Measurements from ENCODE around the gene ZNF236. TPM values are rescaled to one million over a fixed set of nuclear protein-coding genes. Genes with fewer than 3 reads are reported as not detected.

The ZNF236 gene
- total RNA-seq, 1 donor = 11.6 TPM

DNA sequence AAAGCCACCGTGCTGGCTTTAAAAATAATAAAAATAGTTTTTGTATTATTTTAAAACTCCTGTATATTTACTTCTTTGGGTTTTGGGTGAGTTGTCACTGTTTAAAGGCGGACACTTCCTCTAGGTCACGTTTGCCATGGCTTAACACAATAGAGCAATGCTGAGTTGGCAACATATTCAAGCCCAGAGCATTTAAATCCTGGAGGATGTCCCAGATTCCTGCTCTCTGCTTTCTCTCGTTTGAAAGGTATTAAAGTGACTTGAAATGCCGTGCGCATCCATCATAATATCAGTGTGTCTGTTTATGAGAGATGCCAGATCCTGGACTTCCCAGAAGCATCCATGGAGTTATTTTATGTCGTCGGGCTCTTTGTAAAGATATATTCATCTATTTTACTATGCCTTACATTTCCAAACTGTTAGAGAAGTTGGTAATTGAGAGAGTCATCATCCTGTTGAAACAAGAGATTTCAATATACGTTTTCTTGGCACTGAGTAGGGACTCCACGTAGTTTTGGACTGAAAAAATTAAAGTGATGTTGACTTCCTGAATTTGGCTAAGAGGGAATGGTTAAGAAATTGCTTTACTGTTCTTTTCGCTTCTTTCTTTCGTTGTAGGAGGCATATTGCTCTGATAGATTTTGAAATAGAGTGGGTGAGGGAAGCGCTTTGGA, 150.6 kb downstream of the ZNF236 start:
- no peak overlapping the region for H3K27ac ChIP-seq (ENCODE audit: low read depth, low read length)
- H3K79me2 ChIP-seq (ENCODE audit: insufficient read depth, low read length) = no peaks in the 10 kb centered on the region
- no peaks in the 10 kb centered on the region for H3K27me3 ChIP-seq (ENCODE audit: insufficient read depth, low read length)
- peaks cover 11% of the 10 kb centered on the region for H3K36me3 ChIP-seq (ENCODE audit: insufficient read depth, low read length)
- peak; percentile 31 for DNase-seq (ENCODE audit: insufficient read length, low spot score, missing footprints)
- no peaks in the 10 kb centered on the region for H4K20me1 ChIP-seq (ENCODE audit: insufficient read depth, low read length)
- TF ChIP-seq, protein P1, sequence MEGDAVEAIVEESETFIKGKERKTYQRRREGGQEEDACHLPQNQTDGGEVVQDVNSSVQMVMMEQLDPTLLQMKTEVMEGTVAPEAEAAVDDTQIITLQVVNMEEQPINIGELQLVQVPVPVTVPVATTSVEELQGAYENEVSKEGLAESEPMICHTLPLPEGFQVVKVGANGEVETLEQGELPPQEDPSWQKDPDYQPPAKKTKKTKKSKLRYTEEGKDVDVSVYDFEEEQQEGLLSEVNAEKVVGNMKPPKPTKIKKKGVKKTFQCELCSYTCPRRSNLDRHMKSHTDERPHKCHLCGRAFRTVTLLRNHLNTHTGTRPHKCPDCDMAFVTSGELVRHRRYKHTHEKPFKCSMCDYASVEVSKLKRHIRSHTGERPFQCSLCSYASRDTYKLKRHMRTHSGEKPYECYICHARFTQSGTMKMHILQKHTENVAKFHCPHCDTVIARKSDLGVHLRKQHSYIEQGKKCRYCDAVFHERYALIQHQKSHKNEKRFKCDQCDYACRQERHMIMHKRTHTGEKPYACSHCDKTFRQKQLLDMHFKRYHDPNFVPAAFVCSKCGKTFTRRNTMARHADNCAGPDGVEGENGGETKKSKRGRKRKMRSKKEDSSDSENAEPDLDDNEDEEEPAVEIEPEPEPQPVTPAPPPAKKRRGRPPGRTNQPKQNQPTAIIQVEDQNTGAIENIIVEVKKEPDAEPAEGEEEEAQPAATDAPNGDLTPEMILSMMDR (IDR thresholded peaks at IDR 0.05; ENCODE audit: extremely low read depth, low read depth, low read length) = no peak
- no peak overlapping the region for H3K4me2 ChIP-seq (ENCODE audit: insufficient read depth, low read length)
- H3K4me1 ChIP-seq (ENCODE audit: insufficient read depth, low read length) = no peaks in the 10 kb centered on the region
- no peaks in the 10 kb centered on the region for H3K9me3 ChIP-seq (ENCODE audit: low read depth, low read length)
- H2AFZ ChIP-seq (ENCODE audit: low read length) = no peak overlapping the region
- H3K4me3 ChIP-seq (ENCODE audit: insufficient read depth, low read length) = no peak overlapping the region

DNA sequence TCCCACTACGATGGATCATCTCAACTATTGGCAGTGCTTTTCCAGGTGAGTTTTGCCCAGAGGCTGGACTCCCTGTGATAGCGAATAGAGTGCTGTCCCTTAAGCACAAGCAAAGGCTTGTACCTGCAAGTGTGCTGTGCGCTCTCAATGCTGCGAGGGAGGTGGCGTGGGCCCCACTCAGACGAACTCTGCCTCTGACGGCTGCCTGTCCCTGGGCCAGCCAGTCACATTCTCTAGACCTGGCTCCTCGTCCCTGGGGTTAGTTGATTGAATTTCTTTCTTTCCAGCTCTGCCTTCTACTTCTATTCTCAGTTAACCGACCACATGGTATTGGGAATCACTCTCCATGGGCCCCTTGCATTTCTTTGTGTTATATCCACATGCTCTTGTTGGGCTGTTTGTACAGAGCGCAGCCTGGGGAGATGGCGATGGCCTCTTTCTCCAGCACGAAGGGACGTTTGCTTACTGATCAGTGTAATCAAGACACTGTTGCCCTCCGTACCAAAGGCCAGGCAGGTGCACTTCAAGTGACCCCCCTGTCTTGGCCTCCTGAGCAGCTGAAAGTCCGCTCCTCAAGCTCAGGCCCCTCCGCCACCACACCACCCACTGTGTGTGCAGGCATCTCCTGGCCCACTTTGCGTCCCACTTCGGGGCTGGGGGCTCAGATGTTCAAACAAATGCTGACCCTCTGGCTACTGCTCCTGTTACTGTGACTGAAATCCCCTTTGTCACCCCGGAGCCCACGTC, 151.3 kb downstream of the ZNF236 start:
- Histone ChIP-seq H3K9me3 (ENCODE audit: low read depth, low read length) (no peaks in the 10 kb centered on the region), H4K20me1 (ENCODE audit: insufficient read depth, low read length) (no peaks in the 10 kb centered on the region), H3K4me2 (ENCODE audit: insufficient read depth, low read length) (no peak overlapping the region), H3K36me3 (ENCODE audit: insufficient read depth, low read length) (peaks cover 7% of the 10 kb centered on the region), H3K4me1 (ENCODE audit: insufficient read depth, low read length) (no peaks in the 10 kb centered on the region), H3K27me3 (ENCODE audit: insufficient read depth, low read length) (no peaks in the 10 kb centered on the region), H3K79me2 (ENCODE audit: insufficient read depth, low read length) (no peaks in the 10 kb centered on the region), H3K27ac (ENCODE audit: low read depth, low read length) (no peak overlapping the region), H2AFZ (ENCODE audit: low read length) (no peak overlapping the region), H3K4me3 (ENCODE audit: insufficient read depth, low read length) (no peak overlapping the region)
- no peak for DNase-seq (ENCODE audit: insufficient read length, low spot score, missing footprints)
- TF ChIP-seq, protein P1 (IDR thresholded peaks at IDR 0.05; ENCODE audit: extremely low read depth, low read depth, low read length) = no peak

DNA sequence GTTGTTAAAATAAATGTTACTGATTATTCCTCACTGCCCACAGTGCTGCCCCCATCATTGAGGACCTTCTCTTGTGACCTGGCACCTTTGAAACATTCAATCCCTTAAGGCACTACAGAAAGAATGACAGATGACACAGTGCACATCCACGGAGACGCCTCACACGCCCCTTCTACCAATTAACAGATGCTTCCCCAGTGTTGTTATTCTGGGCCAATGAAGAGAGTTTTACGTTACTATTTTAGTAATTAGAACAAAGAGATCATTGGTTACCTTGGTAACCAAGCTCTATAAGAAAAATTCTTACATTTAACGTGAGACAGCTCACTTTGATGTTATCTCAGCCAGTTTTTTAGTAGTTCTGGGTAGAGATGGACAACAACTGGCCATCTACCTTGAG, 152.0 kb downstream of the ZNF236 start:
- Histone ChIP-seq H3K4me3 (ENCODE audit: insufficient read depth, low read length) (no peak overlapping the region), H3K27me3 (ENCODE audit: insufficient read depth, low read length) (no peaks in the 10 kb centered on the region), H4K20me1 (ENCODE audit: insufficient read depth, low read length) (no peaks in the 10 kb centered on the region), H3K4me1 (ENCODE audit: insufficient read depth, low read length) (no peaks in the 10 kb centered on the region), H3K4me2 (ENCODE audit: insufficient read depth, low read length) (no peak overlapping the region), H3K36me3 (ENCODE audit: insufficient read depth, low read length) (peaks cover 2% of the 10 kb centered on the region), H3K79me2 (ENCODE audit: insufficient read depth, low read length) (no peaks in the 10 kb centered on the region), H2AFZ (ENCODE audit: low read length) (no peak overlapping the region), H3K9me3 (ENCODE audit: low read depth, low read length) (no peaks in the 10 kb centered on the region), H3K27ac (ENCODE audit: low read depth, low read length) (no peak overlapping the region)
- DNase-seq (ENCODE audit: insufficient read length, low spot score, missing footprints) = no peak
- TF ChIP-seq, protein P1 (IDR thresholded peaks at IDR 0.05; ENCODE audit: extremely low read depth, low read depth, low read length) = no peak

DNA sequence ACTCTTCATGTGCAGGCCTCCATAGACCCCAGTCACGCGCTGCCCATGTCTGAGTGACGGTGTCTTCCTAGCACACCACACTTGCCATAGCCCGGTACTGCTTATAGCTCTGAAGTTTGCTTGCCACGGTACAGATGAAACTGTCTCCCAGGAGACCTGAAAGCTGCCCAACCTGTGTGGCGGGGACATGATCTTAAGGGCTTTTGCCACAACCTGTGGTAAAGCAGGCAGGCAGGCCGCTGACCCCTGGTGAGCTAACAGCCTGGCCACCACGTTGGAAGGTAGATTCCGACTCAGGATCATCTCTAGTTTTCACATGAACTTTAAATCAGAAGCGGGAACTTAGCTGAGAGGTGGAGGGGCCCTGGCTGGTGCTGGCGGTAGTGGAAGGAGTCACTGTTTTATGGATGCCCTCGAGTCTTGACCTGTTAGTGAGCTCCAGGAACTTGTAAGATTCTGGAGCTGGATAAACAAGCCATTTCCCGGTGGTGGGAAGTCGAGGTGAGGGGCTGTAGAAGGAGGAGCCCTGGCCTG, 153.3 kb downstream of the ZNF236 start:
- Histone ChIP-seq H3K4me2 (ENCODE audit: insufficient read depth, low read length) (no peak overlapping the region), H4K20me1 (ENCODE audit: insufficient read depth, low read length) (no peaks in the 10 kb centered on the region), H2AFZ (ENCODE audit: low read length) (no peak overlapping the region), H3K79me2 (ENCODE audit: insufficient read depth, low read length) (no peaks in the 10 kb centered on the region), H3K27ac (ENCODE audit: low read depth, low read length) (no peak overlapping the region), H3K4me1 (ENCODE audit: insufficient read depth, low read length) (no peaks in the 10 kb centered on the region), H3K36me3 (ENCODE audit: insufficient read depth, low read length) (peaks cover 2% of the 10 kb centered on the region), H3K9me3 (ENCODE audit: low read depth, low read length) (no peaks in the 10 kb centered on the region), H3K27me3 (ENCODE audit: insufficient read depth, low read length) (no peaks in the 10 kb centered on the region), H3K4me3 (ENCODE audit: insufficient read depth, low read length) (no peak overlapping the region)
- no peak for DNase-seq (ENCODE audit: insufficient read length, low spot score, missing footprints)
- TF ChIP-seq, protein P1 (IDR thresholded peaks at IDR 0.05; ENCODE audit: extremely low read depth, low read depth, low read length) = no peak
